ENCODE results near the gene RTCA.
"Not testable (repeated sequence)": the region's sequence is repeated elsewhere in the genome, so short reads cannot be mapped to it uniquely, and the experiment has no call there.

Gene RTCA

GRCh38 chr1:100325415-100326324 lies 59.7 kb downstream of the RTCA start:
- H3K9me3 ChIP-seq: no peaks in the 10 kb centered on the region

DNA sequence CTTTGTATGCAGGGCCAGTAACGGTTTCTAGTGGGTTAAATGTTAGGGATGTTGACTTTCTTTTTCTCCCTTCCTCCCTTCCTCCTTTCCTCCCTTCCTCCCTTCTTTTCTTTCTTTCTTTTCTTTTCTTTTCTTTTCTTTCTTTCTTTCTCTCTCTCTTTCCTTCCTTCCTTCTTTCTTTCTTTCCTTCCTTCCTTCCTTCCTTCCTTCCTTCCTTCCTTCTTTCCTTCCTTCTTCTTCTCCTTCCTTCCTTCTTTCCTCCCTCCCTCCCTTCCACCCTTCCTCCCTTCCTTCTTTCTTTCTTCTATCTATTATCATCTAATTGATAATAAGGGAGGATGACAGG lies 60.3 kb downstream of the RTCA start:
- not testable (repeated sequence) for H3K4me3 ChIP-seq (ENCODE audit: low read depth, low read length); H3K36me3 ChIP-seq; H3K9me3 ChIP-seq; DNase-seq; H3K4me1 ChIP-seq; H3K27me3 ChIP-seq

More at GRCh38 chr1:100325415-100326324, 59.7 kb downstream of the RTCA start:
- TF ChIP-seq CTCF (IDR thresholded peaks at IDR 0.05; ENCODE audit: low read depth, low read length): no peak
- Histone ChIP-seq H3K4me1 (no peaks in the 10 kb centered on the region), H3K36me3 (no peaks in the 10 kb centered on the region), H3K27me3 (no peaks in the 10 kb centered on the region; the same call in 1 of the 2 replicates), H3K4me3 (ENCODE audit: low read depth, low read length) (no peak overlapping the region)
- no peak for DNase-seq

- Histone ChIP-seq H3K4me3 (ENCODE audit: low read depth, low read length) (no peak overlapping the region), H3K4me1 (no peaks in the 10 kb centered on the region), H3K36me3 (no peaks in the 10 kb centered on the region), H3K27me3 (no peaks in the 10 kb centered on the region; the same call in 1 of the 2 replicates), H3K9me3 (no peaks in the 10 kb centered on the region)
- no peak for TF ChIP-seq CTCF (IDR thresholded peaks at IDR 0.05; ENCODE audit: low read depth, low read length)
- DNase-seq: no peak
Observed at GRCh38 chr1:100328133-100328532, 62.1 kb downstream of the RTCA start.

DNA sequence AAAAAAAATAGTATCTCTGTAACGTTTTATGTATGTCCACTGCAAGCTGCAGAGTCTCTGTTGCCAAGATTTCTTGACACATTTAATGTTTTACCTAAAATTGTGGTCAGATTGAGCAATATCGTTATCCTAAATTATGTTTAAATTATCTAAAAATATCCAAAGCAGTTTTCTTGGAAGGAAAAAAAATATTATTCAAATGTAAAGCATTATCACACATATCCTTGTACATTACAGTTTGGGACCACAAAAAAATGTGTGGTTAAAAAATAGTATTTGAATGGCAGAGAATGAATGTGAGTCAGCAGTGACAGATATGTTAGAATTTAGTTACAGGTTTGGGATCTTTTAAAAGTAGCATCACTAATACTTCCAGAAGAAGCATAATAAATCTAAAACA lies 65.1 kb downstream of the RTCA start:
- H3K27me3 ChIP-seq; H3K9me3 ChIP-seq; H3K4me1 ChIP-seq; H3K4me3 ChIP-seq (ENCODE audit: low read depth, low read length); DNase-seq; H3K36me3 ChIP-seq: not testable (repeated sequence)

DNA sequence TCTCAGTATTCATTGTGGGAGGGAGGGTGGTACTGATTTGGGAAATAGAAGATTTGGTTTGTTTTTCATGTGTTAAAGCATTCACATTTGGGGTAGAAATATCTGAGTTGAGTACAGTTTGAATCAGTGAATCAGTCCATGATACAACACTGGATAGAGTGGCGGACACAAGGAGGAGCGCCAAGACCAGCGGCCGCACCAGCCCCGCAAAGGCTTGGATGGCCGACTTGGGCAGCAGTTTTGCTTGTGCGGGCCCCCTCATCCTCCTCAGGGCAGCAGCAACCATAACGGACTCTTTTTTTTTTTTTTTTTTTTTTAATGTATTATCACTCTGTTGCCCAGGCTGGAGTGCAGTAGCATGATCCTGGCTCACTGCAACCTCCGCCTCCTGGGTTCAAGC lies 66.3 kb downstream of the RTCA start:
- DNase-seq: no peak
- Histone ChIP-seq H3K36me3 (no peaks in the 10 kb centered on the region), H3K4me1 (no peaks in the 10 kb centered on the region), H3K27me3 (no peaks in the 10 kb centered on the region), H3K4me3 (ENCODE audit: low read depth, low read length) (no peak overlapping the region), H3K9me3 (no peaks in the 10 kb centered on the region)
- no peak for TF ChIP-seq CTCF (IDR thresholded peaks at IDR 0.05; ENCODE audit: low read depth, low read length)

DNA sequence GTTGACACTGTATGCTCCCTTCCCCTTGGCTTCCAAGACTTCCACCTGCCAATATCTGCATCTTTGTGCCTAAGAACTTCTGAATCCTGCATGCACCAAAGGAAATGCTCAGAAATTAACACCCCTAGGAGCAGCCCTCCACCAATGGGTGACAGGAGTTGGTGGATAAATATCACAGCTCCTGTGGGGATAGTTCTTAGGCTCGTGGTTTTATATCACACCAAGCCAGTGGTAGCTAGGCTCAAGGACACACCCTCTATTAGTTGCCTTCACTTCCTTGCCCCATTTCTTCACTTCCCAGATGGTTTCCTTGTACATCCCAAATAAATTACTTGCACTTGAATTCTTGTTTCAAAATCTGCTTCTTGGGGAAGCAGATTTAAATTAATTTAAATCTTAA lies 69.4 kb downstream of the RTCA start:
- no peak for DNase-seq
- Histone ChIP-seq H3K36me3 (no peaks in the 10 kb centered on the region), H3K9me3 (0 out of 2 replicates have a peak, but pooled peaks cover 2% of the 10 kb centered on the region), H3K4me3 (ENCODE audit: low read depth, low read length) (no peak overlapping the region), H3K27me3 (no peaks in the 10 kb centered on the region), H3K4me1 (no peaks in the 10 kb centered on the region; the same call in 1 of the 2 replicates)
- TF ChIP-seq CTCF (IDR thresholded peaks at IDR 0.05; ENCODE audit: low read depth, low read length): no peak

DNA sequence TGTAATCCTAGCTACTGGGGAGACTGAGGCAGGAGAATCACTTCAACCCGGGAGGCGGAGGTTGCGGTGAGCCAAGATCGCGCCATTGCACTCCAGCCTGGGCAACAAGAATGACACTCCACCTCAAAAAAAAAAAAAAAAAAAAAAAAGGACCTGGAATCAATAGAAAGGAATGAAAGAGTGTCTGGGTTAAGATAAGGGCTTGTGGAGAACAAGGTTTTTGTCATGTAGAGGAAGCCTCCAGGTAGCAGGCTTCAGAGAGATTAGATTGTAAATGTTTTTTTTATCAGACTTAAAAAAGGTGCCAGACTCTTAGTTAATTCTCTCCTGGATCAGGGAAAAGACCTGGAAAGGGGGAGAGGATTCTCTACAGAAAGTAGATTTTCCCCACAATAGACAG lies 71.9 kb downstream of the RTCA start:
- not testable (repeated sequence) for H3K4me1 ChIP-seq; DNase-seq; H3K4me3 ChIP-seq (ENCODE audit: low read depth, low read length); H3K36me3 ChIP-seq; H3K9me3 ChIP-seq; H3K27me3 ChIP-seq

GRCh38 chr1:100339735-100340134 lies 73.7 kb downstream of the RTCA start:
- not testable (repeated sequence) for H3K4me3 ChIP-seq (ENCODE audit: low read depth, low read length); H3K9me3 ChIP-seq; H3K4me1 ChIP-seq; H3K27me3 ChIP-seq; H3K36me3 ChIP-seq; DNase-seq

Data from BE2C (cell line).